Stimulated activated CD8-positive, alpha-beta memory T cell treated with anti-CD3 and anti-CD28 coated beads, Interleukin-12 subunit alpha, Interleukin-12 subunit beta, amount 100 ng/mL, for 1 hour (primary cell): ENCODE data around the gene UNC93A.
"Not testable (repeated sequence)": the region's sequence is repeated elsewhere in the genome, so short reads cannot be mapped to it uniquely, and the experiment has no call there.

Experiments
- DNase-seq: peaks from one replicate; pipeline ENCODE4 v3.0.0-alpha.2; 2020; ENCODE audit warnings: low read depth

Gene UNC93A

GRCh38 chr6:167290786-167291622 lies at the start of gene UNC93A:
Gene UNC93A, plus strand, starts transcription at chr6:167291315. Its CDS starts 175 bp downstream, at chr6:167291490.
- no peak for DNase-seq

GRCh38 chr6:167241321-167242134 lies 49.6 kb upstream of the UNC93A start:
- not testable (repeated sequence) for DNase-seq

- not testable (repeated sequence) for DNase-seq
These were observed 49.0 kb upstream of the UNC93A start for GRCh38 chr6:167242135-167242506.

DNA sequence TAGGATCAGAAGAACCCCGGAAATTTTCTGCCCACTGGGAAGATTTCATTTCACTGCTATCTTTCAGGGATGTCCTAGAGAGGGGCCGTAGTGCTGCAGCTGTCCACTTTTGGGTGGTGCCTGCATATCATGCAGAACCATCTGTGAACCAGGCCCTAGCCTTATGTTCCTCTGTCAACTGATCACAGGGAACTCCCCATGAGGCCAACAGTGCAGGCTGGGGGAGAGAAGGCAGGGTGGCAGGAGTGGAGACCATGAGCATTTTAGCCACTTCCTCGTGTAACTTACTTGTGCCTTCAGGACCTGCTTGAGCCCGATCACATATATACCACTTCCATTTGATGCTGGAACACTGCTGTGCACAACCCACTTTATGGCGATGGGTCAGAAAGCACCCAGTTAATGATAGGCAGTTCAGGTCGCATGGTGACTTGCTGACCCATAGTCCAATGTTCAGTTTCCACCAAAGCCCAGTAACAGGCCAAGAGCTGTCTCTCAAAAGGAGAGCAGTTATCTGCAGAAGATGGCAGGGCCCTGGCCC lies 48.5 kb upstream of the UNC93A start:
- DNase-seq, result not testable (repeated sequence)

DNA sequence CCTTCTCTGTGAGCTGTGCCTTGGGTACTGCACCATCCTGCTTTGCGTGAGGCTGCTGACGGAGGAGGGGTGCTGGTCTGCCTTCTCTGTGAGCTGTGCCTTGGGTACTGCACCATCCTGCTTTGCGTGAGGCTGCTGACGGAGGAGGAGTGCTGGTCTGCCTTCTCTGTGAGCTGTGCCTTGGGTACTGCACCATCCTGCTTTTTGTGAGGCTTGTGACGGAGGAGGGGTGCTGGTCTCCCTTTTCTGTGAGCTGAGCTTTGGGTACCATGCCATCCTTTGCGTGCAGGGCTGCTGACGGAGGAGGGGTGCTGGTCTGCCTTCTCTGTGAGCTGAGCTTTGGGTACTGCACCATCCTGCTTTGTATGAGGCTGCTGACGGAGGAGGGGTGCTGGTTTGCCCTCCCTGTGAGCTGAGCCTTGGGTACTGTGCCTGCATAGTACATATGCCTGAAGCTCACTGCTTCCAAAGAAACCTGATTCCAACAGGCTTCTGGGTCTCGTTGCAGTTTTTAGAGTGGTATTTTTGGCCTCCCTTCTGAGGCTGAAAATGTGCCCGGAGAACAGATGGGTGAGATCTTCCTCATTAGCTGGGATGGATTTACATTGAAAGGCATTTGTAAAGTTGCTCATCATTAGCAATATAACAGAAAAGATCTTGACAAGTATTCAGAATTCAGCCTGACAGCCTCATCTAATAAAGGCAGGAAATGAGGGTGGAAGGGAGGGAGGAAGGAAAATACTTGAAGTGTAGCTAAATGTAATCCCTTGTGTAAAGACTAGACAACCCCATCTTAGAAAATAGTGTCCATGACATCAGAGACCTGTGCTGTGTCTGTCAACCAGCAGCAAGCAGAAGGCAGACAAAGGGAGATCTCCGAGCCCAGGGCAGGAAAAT lies 46.8 kb upstream of the UNC93A start:
- no peak for DNase-seq

DNA sequence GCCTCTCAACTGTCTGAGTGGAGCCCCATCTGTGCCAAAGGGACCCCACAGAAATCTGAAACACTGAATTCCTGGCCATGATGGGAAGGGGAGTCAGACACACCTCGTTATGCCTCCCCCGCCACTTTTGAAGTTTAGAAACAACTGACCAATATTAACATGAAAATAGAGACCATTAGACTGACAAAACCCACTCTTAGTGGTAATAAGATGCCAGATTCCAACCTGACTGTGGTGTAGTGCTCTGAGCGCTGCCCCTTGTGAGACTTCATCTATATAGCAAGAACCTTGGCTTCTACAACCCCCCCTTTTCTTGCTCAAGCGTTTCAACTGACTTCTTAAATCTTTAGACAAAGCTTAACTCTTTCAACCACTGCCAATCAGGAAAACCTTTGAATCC lies 46.1 kb upstream of the UNC93A start:
- DNase-seq, result no peak

GRCh38 chr6:167245591-167245990 lies 45.5 kb upstream of the UNC93A start:
- DNase-seq, result no peak

DNA sequence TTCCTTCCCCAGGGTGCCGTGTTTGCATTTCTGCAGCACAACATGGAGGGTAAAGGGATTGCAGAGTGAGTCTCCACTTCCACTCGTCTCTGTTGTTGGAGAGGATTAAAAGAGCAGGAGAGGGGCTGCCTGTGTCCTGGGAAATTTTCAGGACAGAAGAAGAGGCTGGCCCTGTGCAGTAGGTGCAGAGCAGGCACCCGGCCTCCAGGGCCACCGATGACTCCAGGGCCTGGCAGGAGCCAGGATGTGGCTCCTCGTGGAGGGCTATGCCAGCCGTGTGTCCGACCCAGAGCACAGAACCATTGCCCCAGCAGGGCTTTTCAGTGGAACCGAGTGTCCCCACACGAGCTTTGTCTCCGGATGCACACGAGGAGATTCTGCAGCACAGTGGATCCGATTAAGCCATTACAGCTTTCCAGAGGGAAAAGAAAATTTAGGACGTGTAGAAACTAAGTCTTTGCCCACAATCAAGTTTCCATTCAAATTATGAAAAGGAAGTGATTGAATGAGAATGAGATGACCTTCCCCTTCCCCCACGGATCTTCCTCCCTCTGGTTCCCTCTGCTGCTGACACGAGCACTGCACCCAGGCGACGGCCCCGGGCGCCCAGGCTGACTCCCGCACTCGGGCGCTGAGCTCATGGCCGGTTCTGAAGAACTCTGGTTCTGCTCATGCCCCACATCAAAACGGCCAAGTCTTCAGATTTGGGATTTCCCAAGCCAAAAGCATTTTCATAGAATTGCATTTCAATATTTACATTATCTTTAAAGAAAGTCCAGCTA lies 43.1 kb upstream of the UNC93A start:
- no peak for DNase-seq

DNA sequence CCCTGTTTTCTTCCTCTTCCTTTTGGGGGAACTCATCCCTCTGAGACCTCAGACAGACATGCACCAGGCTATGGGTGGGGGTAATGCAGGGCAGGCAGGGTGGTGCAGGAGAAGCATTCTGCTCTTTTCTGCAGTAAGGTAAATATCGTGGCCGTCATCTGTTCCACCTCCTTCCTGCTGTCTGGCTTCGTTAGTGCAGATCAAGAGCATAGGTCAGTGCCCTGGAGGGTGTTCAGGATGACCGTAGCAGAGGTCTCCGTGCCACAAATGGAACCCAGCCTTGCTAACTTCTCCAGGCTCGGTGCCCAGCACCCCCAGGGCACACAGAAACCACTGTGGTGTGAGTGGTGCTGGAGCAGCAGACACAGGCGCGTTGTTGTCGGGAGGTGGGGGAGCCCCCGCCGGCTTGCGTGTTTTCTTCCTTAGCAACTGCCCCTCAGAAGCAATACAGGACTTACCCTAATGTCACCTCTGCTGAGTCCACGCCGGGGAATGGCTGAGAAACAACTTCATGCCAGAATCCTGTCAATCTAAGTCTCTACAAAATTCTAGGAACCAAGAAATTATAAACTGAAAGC lies 42.1 kb upstream of the UNC93A start:
- not testable (repeated sequence) for DNase-seq

- no peak for DNase-seq
These were observed 38.8 kb upstream of the UNC93A start for GRCh38 chr6:167252271-167252670.

DNA sequence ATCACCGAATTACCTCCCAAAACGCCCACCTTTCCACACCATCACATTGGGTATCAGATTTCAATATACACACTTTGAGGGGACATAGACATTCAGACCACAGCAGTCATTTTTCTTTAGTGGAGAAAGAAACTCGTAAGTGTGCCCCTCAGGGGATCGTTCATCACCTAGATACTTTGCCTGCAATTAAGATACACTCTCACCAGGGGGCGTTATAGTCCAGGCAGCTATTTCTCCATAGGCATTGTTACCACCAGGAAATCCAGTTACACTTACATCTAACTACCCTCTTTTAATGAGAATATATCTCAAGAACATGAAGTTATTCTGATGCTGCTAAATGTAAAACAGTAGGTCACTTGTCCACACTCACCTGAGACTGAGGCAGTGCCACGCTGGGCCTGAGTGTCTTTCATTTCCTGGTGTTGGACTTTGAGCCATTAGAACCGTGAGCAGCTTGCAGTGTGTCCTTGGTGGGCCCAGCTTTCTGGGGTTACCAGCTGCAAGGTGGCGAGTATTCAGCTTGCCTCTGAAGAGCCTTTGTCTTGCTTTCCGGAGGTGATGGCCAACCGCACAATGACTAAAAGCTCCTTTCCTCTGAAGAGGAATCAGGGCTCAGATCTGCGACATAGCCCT lies 35.1 kb upstream of the UNC93A start:
- DNase-seq, result no peak

DNA sequence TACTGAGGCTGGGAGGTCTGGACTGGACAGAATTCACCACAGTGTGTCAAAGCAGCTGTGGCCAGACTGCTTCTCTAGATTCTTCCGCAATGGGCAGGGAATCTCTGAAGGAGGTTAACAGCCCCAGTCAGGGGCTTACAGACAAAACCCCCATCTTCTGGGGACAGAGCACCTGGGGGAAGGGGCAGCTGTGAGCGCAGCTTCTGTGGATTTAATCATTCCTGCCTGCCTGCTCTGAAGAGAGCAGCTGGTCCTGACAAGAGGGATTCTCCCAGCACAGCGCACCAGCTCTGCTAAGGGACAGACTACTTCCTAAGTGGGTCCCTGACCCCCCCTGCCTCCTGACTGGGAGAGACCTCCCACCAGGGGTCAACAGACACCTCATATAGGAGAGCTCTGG lies 32.5 kb upstream of the UNC93A start:
- no peak for DNase-seq

- DNase-seq, result not testable (repeated sequence)
These were observed 24.9 kb upstream of the UNC93A start for GRCh38 chr6:167266057-167266829.

DNA sequence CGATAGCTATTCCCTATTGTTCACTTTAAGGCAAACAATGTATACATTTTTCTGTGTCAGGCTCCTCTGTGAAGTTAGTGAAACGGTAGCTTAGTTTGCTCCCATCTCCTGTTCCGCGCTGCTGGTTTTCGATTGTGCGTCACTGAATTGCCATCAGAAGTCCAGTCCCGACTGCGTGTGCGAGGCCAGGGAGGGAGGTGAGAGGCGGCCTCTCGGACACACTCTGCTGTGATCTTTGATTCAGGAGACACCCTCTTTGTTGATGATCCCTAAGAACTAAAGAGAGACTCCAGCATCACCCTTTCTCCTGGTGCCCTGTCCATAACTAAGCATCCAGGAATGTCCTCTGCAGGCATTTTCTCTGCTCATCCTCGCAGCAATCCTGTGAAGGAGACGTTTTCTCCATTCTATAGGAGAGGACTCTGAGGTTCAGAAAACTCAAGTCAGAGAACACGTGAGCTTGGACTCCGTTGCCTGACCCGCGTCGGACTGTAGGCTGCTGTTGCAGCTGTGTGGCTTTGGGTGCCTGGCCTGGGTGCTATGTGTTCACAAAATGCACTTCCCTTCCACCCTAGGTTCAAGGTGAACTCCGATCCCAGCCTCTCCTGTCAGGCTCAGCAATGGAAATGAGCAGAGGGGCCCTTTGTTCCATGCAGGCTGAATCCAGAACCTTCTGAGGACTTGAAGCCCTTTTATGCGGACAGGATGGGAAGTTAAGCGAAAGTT lies 24.1 kb upstream of the UNC93A start:
- DNase-seq, result no peak

DNA sequence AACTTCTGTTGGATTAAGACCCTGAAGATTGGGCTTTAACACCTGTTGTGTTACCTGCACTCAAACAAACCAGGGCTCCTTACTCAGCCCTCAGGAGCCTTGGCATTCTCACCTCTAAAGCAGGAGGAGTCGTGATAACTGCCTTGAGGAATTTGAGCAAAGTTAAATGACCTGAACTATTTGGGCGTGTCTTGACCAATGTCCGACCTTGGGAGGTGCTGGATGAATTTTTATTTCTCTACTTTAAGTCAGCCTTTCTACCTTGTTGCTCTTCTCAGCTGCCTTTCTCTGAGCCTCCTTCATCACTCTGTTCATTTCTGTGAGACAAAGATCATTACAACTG lies 23.6 kb upstream of the UNC93A start:
- not testable (repeated sequence) for DNase-seq

DNA sequence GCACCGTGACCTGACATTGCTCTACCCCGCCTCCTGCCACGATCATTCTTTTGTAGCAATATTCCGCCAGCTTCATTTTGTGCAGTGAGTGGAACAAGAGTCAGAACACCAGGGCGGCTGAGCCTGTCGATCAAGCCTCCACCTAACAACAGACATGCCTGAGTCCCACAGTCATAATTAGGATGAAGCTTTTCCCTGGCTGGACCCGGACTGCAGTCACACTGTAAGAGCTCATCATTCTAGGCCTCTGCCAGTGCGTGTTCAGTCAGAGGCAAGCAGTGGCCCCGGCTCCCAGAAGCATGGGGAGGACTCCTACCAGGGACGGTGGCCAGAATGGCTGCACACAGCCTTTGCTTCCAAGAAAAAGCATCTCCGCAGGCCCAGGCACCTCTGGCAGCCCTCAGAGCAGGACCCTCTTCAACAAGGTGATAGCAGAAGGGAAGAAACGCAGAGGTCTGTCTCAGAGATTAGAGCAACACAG lies 23.2 kb upstream of the UNC93A start:
- DNase-seq, result no peak

GRCh38 chr6:167268683-167269280 lies 22.3 kb upstream of the UNC93A start:
- no peak for DNase-seq
